ENCODE results near the gene PEDS1. TPM values are rescaled to one million over a fixed set of nuclear protein-coding genes. Genes with fewer than 3 reads are reported as not detected.

Gene PEDS1
- total and polyA plus RNA-seq, 2 of the 13 experiments (the other 11 are each of a cell fraction or from before 2014, with no cell fraction given) = 30.5 to 93.9 TPM

GRCh38 chr20:50187403-50188051 is 34.0 kb upstream of the PEDS1 start (continued):
- TF ChIP-seq, protein P1, sequence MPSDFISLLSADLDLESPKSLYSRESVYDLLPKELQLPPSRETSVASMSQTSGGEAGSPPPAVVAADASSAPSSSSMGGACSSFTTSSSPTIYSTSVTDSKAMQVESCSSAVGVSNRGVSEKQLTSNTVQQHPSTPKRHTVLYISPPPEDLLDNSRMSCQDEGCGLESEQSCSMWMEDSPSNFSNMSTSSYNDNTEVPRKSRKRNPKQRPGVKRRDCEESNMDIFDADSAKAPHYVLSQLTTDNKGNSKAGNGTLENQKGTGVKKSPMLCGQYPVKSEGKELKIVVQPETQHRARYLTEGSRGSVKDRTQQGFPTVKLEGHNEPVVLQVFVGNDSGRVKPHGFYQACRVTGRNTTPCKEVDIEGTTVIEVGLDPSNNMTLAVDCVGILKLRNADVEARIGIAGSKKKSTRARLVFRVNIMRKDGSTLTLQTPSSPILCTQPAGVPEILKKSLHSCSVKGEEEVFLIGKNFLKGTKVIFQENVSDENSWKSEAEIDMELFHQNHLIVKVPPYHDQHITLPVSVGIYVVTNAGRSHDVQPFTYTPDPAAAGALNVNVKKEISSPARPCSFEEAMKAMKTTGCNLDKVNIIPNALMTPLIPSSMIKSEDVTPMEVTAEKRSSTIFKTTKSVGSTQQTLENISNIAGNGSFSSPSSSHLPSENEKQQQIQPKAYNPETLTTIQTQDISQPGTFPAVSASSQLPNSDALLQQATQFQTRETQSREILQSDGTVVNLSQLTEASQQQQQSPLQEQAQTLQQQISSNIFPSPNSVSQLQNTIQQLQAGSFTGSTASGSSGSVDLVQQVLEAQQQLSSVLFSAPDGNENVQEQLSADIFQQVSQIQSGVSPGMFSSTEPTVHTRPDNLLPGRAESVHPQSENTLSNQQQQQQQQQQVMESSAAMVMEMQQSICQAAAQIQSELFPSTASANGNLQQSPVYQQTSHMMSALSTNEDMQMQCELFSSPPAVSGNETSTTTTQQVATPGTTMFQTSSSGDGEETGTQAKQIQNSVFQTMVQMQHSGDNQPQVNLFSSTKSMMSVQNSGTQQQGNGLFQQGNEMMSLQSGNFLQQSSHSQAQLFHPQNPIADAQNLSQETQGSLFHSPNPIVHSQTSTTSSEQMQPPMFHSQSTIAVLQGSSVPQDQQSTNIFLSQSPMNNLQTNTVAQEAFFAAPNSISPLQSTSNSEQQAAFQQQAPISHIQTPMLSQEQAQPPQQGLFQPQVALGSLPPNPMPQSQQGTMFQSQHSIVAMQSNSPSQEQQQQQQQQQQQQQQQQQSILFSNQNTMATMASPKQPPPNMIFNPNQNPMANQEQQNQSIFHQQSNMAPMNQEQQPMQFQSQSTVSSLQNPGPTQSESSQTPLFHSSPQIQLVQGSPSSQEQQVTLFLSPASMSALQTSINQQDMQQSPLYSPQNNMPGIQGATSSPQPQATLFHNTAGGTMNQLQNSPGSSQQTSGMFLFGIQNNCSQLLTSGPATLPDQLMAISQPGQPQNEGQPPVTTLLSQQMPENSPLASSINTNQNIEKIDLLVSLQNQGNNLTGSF (CRISPR knock-in tag; IDR thresholded peaks at IDR 0.05) = no peak
- TF ChIP-seq CREB3 (CRISPR knock-in tag; IDR thresholded peaks at IDR 0.05) (no peak), ZFP36L1 (CRISPR knock-in tag; IDR thresholded peaks at IDR 0.05) (no peak), MEIS1 (CRISPR knock-in tag; IDR thresholded peaks at IDR 0.05; ENCODE audit: borderline replicate concordance) (peak; percentile 79; the same call in 1 of the 2 replicates), ZFY (CRISPR knock-in tag; IDR thresholded peaks at IDR 0.05) (peak; percentile 36; the same call in 1 of the 2 replicates), SRSF1 (optimal IDR thresholded peaks at IDR 0.05; ENCODE audit: low read depth, low read length) (no peak), ZNF274 (CRISPR knock-in tag; IDR thresholded peaks at IDR 0.05) (peak; percentile 20), ZMYM2 (CRISPR knock-in tag; IDR thresholded peaks at IDR 0.05) (peak; percentile 2; the same call in 1 of the 2 replicates), ZNF576 (CRISPR knock-in tag; IDR thresholded peaks at IDR 0.05) (no peak), FOXM1 (CRISPR knock-in tag; IDR thresholded peaks at IDR 0.05) (no peak), ZNF746 (CRISPR knock-in tag; IDR thresholded peaks at IDR 0.05) (peak; percentile 72; the same call in 1 of the 2 replicates), HNRNPUL1 (IDR thresholded peaks at IDR 0.05; ENCODE audit: low read depth, low read length) (no peak), ZBTB43 (CRISPR knock-in tag; conservative IDR thresholded peaks at IDR 0.05) (0 out of 2 replicates have a peak, but pooled peaks have one; percentile 13), ZNF790 (CRISPR knock-in tag; IDR thresholded peaks at IDR 0.05; ENCODE audit: borderline replicate concordance) (no peak), ZNF597 (CRISPR knock-in tag; IDR thresholded peaks at IDR 0.05) (no peak), ZSCAN21 (CRISPR knock-in tag; IDR thresholded peaks at IDR 0.05; ENCODE audit: borderline replicate concordance) (peak; percentile 72), KAT2B (IDR thresholded peaks at IDR 0.05; ENCODE audit: borderline replicate concordance, low read depth, low read length) (no peak)
- TF ChIP-seq, protein P2, sequence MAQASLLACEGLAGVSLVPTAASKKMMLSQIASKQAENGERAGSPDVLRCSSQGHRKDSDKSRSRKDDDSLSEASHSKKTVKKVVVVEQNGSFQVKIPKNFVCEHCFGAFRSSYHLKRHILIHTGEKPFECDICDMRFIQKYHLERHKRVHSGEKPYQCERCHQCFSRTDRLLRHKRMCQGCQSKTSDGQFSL (CRISPR knock-in tag; IDR thresholded peaks at IDR 0.05) = peak; percentile 19; the same call in 1 of the 2 replicates

Measured in HepG2 (cell line).